WERI-Rb-1 (cell line): ENCODE results near the gene TKFC.
"Not testable (repeated sequence)": the region's sequence is repeated elsewhere in the genome, so short reads cannot be mapped to it uniquely, and the experiment has no call there.

Experiments used
- DNase-seq: peaks from one replicate; pipeline ENCODE4 v3.0.0-alpha.2; 2020
- H3K27ac ChIP-seq: fragments of 250-450 bp; sonication (Bioruptor Pico); 2 replicates; pipeline ENCODE4 v1.5.1; 2020; ENCODE audit warnings: mild to moderate bottlenecking, moderate library complexity
- H3K27me3 ChIP-seq: fragments of 250-450 bp; sonication (Bioruptor Pico); 2 replicates; pipeline ENCODE4 v1.5.1; 2021; ENCODE audit warnings: mild to moderate bottlenecking, low read depth, moderate library complexity; ENCODE audit not compliant: insufficient read depth, severe bottlenecking
- H3K36me3 ChIP-seq: fragments of 250-450 bp; sonication (Bioruptor Pico); 2 replicates; pipeline ENCODE4 v1.5.1; 2020; ENCODE audit warnings: mild to moderate bottlenecking, moderate library complexity
- H3K4me3 ChIP-seq: 2 replicates; pipeline ENCODE4 v1.5.1; 2011; ENCODE audit warnings: low read depth, mild to moderate bottlenecking, control low read depth, low read length
- H3K9me3 ChIP-seq: fragments of 250-450 bp; sonication (Bioruptor Pico); 2 replicates; pipeline ENCODE4 v1.5.1; 2021; ENCODE audit warnings: mild to moderate bottlenecking, moderate library complexity; ENCODE audit not compliant: severe bottlenecking
- CTCF ChIP-seq: IDR thresholded peaks from 2 replicates; pipeline ENCODE4 v1.5.1; 2011; ENCODE audit warnings: low read depth, mild to moderate bottlenecking, control low read depth, inconsistent platforms, low read length

Gene TKFC

GRCh38 chr11:61377461-61378160 is 44.6 kb downstream of the TKFC start:
- no peak overlapping the region for H3K27ac ChIP-seq
- peaks cover 9% of the 10 kb centered on the region for H3K9me3 ChIP-seq
- H3K4me3 ChIP-seq = no peak overlapping the region
- no peak for TF ChIP-seq CTCF
- no peaks in the 10 kb centered on the region for H3K27me3 ChIP-seq
- no peak for DNase-seq
- peaks cover 26% of the 10 kb centered on the region for H3K36me3 ChIP-seq

GRCh38 chr11:61378713-61379313 is 45.8 kb downstream of the TKFC start:
- TF ChIP-seq CTCF = no peak
- Histone ChIP-seq H3K27me3 (no peaks in the 10 kb centered on the region), H3K36me3 (peaks cover 17% of the 10 kb centered on the region), H3K27ac (no peak overlapping the region), H3K9me3 (peaks cover 2% of the 10 kb centered on the region), H3K4me3 (no peak overlapping the region)
- no peak for DNase-seq

GRCh38 chr11:61380884-61381283 is 47.9 kb downstream of the TKFC start:
- H3K9me3 ChIP-seq = no peaks in the 10 kb centered on the region
- H3K27me3 ChIP-seq = no peaks in the 10 kb centered on the region
- TF ChIP-seq CTCF = no peak
- H3K4me3 ChIP-seq = no peak overlapping the region
- no peak overlapping the region for H3K27ac ChIP-seq
- no peak for DNase-seq
- H3K36me3 ChIP-seq = peaks cover 5% of the 10 kb centered on the region

GRCh38 chr11:61383859-61384258 is 50.8 kb downstream of the TKFC start:
- not testable (repeated sequence) for H3K4me3 ChIP-seq, H3K9me3 ChIP-seq, H3K36me3 ChIP-seq, H3K27ac ChIP-seq, DNase-seq, H3K27me3 ChIP-seq

- peak; percentile 47 for DNase-seq
- H3K27me3 ChIP-seq = no peaks in the 10 kb centered on the region
- no peak overlapping the region for H3K4me3 ChIP-seq
- peaks cover 3% of the 10 kb centered on the region for H3K36me3 ChIP-seq
- H3K9me3 ChIP-seq = no peaks in the 10 kb centered on the region
- H3K27ac ChIP-seq = no peak overlapping the region
- peak; percentile 84 for TF ChIP-seq CTCF
These were observed 51.5 kb downstream of the TKFC start for GRCh38 chr11:61384271-61385242.

- Histone ChIP-seq H3K9me3 (peaks cover 3% of the 10 kb centered on the region), H3K4me3 (no peak overlapping the region), H3K36me3 (peaks cover 12% of the 10 kb centered on the region), H3K27ac (no peak overlapping the region), H3K27me3 (no peaks in the 10 kb centered on the region)
- DNase-seq = no peak
- no peak for TF ChIP-seq CTCF
These were observed 57.1 kb downstream of the TKFC start for GRCh38 chr11:61390161-61390560.
